ENCODE measurements around the gene B4GALNT3. TPM values are rescaled to one million over a fixed set of nuclear protein-coding genes. Genes with fewer than 3 reads are reported as not detected.

The B4GALNT3 gene
- total and polyA plus RNA-seq, 2 of the 13 experiments (the other 11 are each of a cell fraction or from before 2014, with no cell fraction given), result 3.2 to 4.4 TPM

GRCh38 chr12:583251-583869 lies 123.6 kb downstream of the B4GALNT3 start (continued):
- TF ChIP-seq ZNF784 (CRISPR knock-in tag; IDR thresholded peaks at IDR 0.05; ENCODE audit: borderline replicate concordance) (no peak), PHF5A (CRISPR knock-in tag; IDR thresholded peaks at IDR 0.05; ENCODE audit: low read depth, unreplicated experiment) (no peak), GPN1 (CRISPR knock-in tag; IDR thresholded peaks at IDR 0.05; ENCODE audit: borderline replicate concordance) (no peak), MZF1 (CRISPR knock-in tag; IDR thresholded peaks at IDR 0.05; ENCODE audit: borderline replicate concordance) (no peak), FOSL2 (CRISPR knock-in tag; IDR thresholded peaks at IDR 0.05) (peak; percentile 87), ZMYM4 (CRISPR knock-in tag; IDR thresholded peaks at IDR 0.05) (peak; percentile 81), EHMT2 (IDR thresholded peaks at IDR 0.05; ENCODE audit: borderline replicate concordance, low read depth, low read length) (no peak), SNAPC2 (CRISPR knock-in tag; IDR thresholded peaks at IDR 0.05) (peak; percentile 84; the same call in 1 of the 2 replicates), ASH2L (IDR thresholded peaks at IDR 0.05; ENCODE audit: insufficient read length, low read depth, low read length) (peak; percentile 63), HNF1A (IDR thresholded peaks at IDR 0.05; ENCODE audit: low read depth) (0 out of 2 replicates have a peak, but pooled peaks have one; percentile 36), HNF1A (CRISPR knock-in tag; IDR thresholded peaks at IDR 0.05; ENCODE audit: borderline replicate concordance) (no peak; the same call in 1 of the 2 replicates), ZNF614 (CRISPR knock-in tag; IDR thresholded peaks at IDR 0.05; ENCODE audit: borderline replicate concordance) (peak; percentile 43; the same call in 1 of the 2 replicates), RAD21 (CRISPR knock-in tag; IDR thresholded peaks at IDR 0.05) (peak; percentile 54; the same call in 1 of the 2 replicates), ZFP82 (CRISPR knock-in tag; IDR thresholded peaks at IDR 0.05; ENCODE audit: borderline replicate concordance) (no peak), ZNF331 (CRISPR knock-in tag; IDR thresholded peaks at IDR 0.05) (peak; percentile 85; the same call in 1 of the 2 replicates), PATZ1 (CRISPR knock-in tag; IDR thresholded peaks at IDR 0.05) (peak; percentile 48; the same call in 1 of the 2 replicates), MLLT10 (CRISPR knock-in tag; IDR thresholded peaks at IDR 0.05) (no peak), SOX13 (IDR thresholded peaks at IDR 0.05) (0 out of 2 replicates have a peak, but pooled peaks have one; percentile 37), SOX13 (CRISPR knock-in tag; conservative IDR thresholded peaks at IDR 0.05 in 1 of 2, IDR thresholded peaks at IDR 0.05 in 1 of 2) (peak in 1 of 2 experiments; percentile 87; a peak in 2 of 4 replicates), POLR2A (IDR thresholded peaks at IDR 0.05; ENCODE audit: insufficient read depth in 1 of 2, low read depth in 2 of 2, low read length in 2 of 2) (peak in 1 of 2 experiments; percentile 38; a peak in 1 of 4 replicates), ZZZ3 (CRISPR knock-in tag; IDR thresholded peaks at IDR 0.05; ENCODE audit: borderline replicate concordance) (no peak), ZKSCAN8 (CRISPR knock-in tag; IDR thresholded peaks at IDR 0.05; ENCODE audit: borderline replicate concordance) (peak; percentile 97)
